Subcutaneous adipose tissue (tissue), 4 donors: ENCODE results near the gene COPB1. TPM values are rescaled to one million over a fixed set of nuclear protein-coding genes. Genes with fewer than 3 reads are reported as not detected.

Experiments
- CTCF ChIP-seq: fragments of 450-650 bp; IDR thresholded peaks from one replicate; pipeline ENCODE4 v1.5.1; 2016; ENCODE audit warnings: low read depth, mild to moderate bottlenecking, control low read depth, antibody characterized with exemption, moderate library complexity
- total RNA-seq, 4 donors: library from RNA; depleted of rRNA; stranded (reverse); fragments of >200 nt; gene quantifications; one replicate each; pipeline ENCODE4 v1.1.0, GENCODE V29; 2016

Gene COPB1
- total RNA-seq, 4 donors from 2014 or later: 64.2 to 173 (median 123) TPM

- TF ChIP-seq CTCF: no peak
Measured at GRCh38 chr11:14503023-14503422, 3.4 kb upstream of the COPB1 start.

DNA sequence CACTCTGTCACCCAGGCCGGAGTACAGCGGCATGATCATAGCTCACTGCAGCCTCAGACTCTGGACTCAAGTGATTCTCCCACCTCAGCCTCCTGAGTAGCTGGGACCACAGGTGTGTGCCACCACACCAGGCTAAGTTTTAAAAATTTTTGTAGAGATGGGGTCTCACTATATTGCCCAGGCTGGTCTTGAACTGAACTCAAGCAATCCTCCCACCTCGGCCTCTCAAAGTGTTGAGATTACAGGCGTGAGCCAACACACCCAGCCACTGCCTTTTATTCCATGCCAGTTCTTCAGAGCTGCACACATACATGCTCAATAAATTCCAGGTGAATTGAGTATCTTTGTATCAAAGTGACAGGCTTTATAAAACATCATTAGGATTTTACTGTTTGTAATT lies 2.4 kb upstream of the COPB1 start:
- no peak for TF ChIP-seq CTCF

DNA sequence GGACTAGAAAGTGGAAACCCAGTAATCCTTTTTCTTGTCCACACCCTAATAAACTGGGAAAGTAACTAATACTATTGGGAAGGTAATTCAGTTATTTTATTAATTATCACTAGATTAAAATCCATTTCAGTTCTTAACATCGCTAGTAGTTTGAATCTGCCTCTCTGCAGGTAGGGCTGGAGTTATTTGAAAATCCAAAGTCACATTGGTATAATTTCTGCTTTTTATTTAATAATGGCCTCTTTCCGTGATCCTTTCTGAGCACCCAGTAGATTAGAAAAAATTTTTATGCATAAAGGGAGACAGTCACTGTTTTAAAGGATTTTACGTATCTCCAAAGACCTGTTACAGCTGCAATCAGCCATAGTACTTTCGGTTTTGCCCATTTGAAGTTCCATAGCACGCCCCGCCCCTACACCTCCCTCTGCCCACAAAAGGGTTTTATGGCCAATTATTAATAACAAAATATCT lies 605 bp upstream of the COPB1 start:
- TF ChIP-seq CTCF: no peak

- no peak for TF ChIP-seq CTCF
Measured at GRCh38 chr11:14499178-14499559, 442 bp downstream of the COPB1 start.

GRCh38 chr11:14480716-14481115 lies 18.9 kb downstream of the COPB1 start:
- no peak for TF ChIP-seq CTCF

DNA sequence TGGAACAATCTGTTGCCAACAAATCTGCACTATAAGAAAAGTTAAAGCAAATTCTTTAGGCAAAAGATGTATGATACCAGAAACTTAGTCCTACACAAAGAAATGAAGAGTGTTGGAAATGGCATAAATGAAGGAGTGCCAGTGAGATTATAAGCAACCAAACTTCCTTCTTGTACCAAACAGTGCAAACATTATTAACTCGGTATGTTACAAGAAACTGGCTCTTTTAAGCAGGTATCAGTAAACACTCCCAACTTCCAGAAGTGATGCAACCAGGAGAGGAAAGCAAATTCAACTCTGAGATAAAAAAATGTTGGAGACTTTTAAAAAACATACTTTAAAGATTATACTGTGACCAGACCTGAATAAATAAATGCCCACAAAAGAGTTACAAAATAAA lies 28.5 kb downstream of the COPB1 start:
- TF ChIP-seq CTCF: no peak

- TF ChIP-seq CTCF: no peak
Measured at GRCh38 chr11:14463623-14464022, 36.0 kb downstream of the COPB1 start.

- no peak for TF ChIP-seq CTCF
Measured at GRCh38 chr11:14460147-14460546, 39.5 kb downstream of the COPB1 start.
